GM21619 (cell line): ENCODE results near the gene REEP1.

Experiments used
- ATAC-seq: cut with Tn5 transposase; IDR thresholded peaks from one replicate; pipeline ENCODE4 v1.9.1; 2021; ENCODE audit not compliant: unreplicated experiment

Gene REEP1

DNA sequence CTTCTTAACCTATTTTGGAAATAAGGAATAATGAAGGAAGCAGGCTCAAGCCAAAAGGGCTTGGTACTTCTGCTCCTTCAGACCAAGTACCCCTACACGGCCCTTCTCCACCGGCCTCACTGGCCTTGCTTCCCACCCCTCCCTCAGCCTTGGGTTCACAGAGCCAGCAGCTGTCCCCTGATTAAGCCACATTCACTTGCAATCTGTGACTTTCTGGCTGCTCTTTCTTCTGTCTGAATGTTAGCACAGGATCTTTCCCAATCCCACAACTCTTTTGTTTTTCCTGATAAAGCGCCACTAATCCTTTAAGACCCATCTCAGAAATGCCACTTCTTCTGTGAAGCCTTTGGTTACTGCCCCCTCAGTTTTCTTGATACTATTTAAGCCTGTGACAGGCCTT lies 52.4 kb downstream of the REEP1 start:
- ATAC-seq: no peak

DNA sequence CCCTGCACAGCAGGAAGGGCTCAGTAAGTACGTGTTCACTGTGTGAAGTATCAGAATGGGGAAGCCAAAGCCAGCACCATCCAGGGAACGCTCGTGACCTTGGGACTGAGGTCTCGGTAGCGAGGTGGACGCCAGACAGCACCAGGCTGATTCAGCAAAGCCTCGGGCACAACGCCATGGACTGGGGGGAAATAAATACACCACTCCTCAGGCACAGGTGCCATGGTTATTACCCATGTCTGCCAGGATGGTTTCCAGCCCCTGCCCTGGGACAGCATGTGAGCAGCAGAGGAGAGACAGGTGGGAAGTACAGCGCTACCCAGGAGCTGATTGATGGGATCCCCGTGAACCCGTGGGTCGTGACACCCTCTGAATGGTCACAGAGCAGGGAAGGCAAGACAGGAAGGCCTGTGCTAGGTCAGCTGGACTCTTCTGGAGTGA lies 53.0 kb downstream of the REEP1 start:
- ATAC-seq: no peak

DNA sequence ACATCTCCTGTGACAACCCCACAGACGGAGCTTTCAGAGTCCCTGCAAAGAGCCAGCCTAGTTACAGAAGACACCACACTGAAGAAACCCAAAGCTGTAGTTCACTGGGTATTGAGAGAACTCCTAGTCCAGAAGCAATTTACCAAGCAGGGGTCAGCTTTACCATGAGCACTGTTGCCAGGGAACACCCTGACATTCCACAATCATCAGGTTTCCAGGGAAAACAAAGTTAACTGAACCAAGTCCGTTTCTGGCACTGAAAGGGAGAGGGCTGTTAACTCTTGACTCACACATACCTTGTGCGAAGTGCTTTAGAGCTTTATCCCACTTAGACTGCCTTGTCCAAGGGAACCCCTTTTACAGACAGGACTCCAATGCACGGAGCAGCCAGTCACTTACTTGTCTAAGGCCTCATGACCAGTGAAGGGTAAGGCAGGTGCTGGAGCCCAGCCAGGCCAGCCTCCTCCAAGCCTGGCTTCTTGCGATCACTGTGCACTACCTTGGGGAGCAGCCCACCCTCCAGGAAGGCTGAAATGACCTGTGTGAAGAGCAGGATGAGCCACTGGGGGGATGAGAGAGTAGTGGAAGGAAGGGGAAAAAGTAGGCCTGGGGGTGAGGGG lies 53.9 kb downstream of the REEP1 start:
- no peak for ATAC-seq

DNA sequence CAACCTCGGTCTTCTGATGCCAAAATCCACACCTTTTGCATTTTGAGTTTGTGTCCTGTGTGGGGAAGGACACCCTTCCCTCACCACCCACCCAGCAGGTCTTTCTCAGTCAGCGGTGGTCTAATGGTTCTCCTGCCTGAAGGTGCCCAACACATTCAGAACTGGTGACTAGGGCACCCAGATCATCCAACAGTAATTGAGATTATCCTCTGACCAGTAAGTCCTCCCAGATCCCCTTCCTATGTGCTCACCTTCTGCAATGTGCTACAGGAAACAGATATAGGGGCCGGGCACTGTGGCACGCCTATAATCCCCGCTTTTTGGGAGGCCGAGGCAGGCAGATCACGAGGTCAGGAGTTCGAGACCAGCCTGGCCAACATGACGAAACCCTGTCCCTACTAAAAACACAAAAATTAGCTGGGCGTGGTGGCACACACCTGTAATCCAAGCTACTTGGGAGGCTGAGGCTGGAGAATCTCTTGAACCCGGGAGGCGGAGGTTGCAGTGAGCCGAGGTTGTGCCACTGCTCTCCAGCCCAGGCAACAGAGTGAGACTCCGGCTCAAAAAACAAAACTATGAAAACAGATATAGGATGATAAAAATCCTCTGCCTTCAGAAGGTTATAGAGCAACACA lies 56.2 kb downstream of the REEP1 start:
- ATAC-seq: no peak

DNA sequence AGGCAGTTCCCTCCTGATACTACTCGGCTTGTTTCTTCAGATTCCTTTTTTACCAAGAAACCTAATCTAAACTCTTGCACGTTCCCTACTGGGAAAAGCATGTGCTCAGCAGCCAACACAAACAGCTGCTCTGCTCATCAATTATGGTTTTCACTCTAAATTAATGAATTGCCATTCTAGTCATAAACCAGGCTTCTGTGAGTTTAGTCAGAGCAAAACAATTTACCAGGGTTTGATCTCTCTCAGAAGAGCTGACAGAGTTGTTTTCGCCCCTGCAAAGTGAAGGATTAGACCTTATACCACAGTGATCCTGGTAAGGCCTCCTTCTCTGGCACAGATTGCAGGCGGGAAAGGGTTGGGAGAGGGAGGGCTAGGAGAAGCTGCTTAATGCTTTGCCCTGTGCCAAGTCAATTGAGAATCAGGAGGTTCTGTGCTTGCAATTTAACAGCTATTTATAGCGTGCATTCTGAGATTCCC lies 57.2 kb downstream of the REEP1 start:
- ATAC-seq: no peak

DNA sequence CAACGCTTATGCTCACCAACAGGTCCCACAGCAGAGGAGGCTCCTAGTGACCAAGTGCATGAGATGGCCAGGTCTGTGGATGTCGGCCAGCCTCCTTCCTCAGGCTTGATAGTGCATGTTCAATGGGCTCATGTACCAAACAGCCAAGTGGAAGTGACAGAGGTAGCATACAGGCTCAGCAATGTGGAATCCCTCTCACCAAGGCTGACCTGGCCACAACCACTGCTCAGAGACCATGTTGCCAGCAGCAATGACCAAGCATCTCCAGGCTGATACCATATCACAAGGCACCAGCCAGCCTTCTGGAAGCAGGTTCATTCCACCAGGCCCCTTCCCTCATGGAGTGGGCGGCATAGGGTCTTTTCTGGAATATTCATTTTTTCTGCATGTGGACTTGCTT lies 61.5 kb downstream of the REEP1 start:
- no peak for ATAC-seq

DNA sequence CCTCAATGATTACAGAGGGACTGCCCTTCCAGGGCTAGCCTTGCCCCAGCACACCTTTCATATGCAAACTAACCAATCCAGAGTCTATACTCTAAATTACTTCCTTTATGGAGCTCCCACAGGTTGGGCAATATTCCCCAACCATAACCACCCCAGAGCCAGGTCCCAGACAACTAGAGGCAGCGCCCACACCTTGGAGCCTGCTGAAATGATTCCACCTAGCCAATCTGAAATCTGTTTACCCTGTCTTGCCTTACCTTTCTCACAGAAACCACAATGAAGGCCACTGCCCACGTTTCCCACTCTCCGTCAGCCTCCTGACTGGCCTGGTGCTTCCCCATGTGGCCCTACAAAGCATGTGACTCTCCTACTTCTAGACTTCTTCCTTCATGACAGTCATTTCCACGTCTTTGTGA lies 62.0 kb downstream of the REEP1 start:
- ATAC-seq: no peak

DNA sequence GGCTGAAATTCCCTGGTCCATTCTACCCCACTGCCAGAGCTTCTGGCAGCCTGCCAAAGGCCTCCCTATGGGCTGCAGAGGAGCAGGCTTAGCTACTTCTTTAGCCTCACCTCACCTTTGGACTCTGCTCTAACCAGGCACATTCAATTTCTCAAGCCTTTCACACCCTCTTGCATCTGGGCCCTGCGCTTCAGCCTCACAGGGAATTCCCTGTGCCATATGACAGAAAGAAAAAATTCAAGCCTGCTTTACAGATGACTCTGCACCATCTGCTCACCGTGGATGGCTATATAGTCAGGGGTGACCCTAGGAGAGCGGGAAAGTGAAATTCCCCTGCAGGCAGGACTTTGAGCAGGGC lies 62.5 kb downstream of the REEP1 start:
- peak; percentile 74 for ATAC-seq

DNA sequence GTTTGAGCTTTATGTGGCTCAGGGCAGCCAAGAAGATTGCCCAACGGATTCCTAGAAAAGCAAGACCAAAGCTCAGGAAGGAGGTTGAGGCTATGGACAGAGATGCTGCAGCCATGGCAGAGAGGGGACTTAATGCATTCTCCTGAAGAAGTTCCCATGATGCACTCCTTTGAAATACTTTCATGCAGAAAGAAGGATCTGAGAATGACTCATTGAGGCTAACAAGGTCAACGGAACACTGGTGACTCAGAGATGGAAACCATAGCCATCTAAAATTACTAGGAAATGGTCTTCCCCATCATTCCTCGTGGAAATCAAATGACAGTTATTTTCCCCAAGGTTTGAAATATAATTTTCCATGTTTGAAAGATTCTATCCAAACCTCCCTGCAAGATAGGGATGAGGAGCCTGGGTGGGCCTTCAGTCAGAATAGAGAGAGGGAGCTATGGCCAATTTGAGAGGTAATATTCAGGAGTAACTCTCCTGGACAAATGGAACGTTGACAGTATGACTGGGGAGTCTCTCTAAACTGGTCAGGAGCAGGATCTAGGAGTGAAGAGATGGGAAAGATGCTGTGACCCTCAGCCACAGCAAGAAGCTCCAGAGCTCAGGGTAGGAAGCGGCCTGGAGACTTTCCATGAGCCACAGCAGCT lies 63.0 kb downstream of the REEP1 start:
- ATAC-seq: peak; percentile 50

DNA sequence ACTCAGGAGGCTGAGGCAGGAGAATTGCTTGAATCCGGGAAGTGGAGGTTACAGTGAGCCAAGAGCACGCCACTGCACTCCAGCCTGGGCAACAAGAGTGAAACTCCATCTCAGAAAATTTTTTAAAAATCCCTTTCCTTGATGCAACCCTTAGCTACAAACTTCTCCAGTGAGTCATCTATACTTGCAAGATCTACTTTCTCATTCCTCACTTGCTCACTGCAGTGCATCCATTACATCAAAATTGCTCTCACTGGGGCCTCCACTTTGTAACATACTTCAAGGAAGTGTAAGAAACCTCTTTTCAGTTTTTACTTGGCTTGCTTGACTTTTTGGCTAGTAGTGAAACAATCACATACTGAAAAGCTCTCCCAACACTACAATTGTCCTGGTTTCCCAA lies 65.3 kb downstream of the REEP1 start:
- no peak for ATAC-seq

DNA sequence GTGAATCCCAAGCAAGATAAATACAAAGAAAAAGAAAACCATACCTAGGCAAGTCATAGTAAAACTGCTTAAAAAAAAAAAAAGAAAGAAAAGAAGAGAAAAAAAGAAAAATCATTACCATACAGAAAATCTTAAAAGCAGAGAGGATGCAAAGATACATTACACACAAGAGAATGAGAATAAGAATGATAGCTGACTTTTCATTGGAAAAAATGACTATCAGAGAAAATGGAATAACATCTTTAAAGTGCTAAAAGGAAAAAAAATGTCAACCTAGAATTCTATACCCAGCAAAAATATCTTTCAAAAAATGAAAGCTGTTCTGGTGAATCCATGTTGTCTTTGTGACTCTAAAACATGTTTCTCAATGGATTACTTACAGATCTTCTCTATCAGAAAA lies 66.2 kb downstream of the REEP1 start:
- ATAC-seq: no peak

DNA sequence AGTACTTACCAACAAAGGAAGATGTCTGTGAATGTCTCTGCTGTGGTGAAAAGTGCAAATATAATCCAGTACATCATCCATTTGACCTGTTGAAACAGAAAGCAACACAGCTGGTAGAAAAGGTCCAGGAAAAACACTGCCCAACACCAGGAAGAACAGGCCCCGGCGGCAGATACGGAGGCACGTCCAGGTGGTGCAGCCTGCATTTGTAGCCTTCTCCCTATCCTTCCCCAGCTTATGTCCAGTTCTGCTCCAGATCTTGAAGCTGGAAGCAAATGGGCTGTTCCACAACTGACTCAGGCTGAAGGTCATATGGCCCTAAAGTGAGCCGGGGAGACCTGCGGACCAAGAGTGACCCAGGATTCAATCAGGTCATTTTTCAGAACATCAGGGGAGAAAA lies 73.5 kb downstream of the REEP1 start:
- ATAC-seq: no peak

DNA sequence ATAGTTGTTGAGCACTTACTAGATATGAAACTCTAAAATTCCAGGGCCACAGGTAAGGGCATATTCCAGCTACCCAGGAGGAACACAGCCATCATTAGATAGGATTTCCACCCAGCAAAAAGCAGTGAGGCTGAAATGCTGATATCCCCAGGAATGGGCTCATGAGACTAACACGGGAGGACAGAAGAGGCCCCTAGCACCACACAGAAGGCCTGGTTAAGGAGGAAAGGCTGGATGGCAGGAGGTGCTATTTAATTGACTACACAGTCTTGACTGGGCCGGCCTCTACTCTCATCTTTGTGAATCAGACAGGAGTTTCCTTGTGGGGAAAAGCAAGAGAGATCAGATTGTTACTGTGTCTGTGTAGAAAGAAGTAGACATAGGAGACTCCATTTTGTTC lies 76.4 kb downstream of the REEP1 start:
- no peak for ATAC-seq

DNA sequence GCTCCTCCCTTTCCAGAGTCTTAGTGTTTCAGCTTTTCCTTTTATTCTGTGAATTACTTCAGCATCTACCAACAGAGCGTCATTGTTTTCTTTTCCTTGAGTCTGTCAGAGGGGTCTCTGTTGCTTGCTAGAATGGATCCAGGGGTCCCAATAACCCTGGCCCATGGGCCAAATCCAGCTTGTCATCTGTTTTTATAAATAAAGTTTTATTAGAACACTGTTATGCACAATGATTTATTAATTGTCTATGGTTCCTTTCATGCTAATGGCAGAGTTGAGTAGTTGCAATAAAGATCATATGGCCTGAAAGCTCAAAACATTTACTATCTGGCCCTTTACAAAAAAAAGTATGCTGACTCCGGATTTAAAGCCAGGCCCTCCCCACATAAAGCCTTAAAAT lies 79.3 kb downstream of the REEP1 start:
- ATAC-seq: no peak

DNA sequence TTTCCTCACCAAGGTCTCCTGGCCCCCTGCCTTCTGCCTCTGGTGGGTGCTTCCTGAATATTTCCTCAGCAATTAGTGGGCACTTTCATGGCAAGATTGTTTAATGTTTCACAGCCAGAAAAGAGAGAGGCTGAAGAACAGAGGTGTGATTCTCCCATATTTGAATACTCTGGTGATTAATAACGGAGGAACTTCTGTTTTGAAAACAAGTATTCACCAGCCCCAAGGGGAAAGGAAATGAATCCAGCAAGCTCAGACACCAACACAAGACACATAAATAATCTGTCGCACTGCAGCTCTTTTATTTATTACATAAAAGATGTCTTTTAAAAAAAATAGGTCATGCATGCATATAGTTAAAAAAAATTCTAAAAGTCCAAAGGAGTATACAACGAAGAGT lies 80.4 kb downstream of the REEP1 start:
- no peak for ATAC-seq

DNA sequence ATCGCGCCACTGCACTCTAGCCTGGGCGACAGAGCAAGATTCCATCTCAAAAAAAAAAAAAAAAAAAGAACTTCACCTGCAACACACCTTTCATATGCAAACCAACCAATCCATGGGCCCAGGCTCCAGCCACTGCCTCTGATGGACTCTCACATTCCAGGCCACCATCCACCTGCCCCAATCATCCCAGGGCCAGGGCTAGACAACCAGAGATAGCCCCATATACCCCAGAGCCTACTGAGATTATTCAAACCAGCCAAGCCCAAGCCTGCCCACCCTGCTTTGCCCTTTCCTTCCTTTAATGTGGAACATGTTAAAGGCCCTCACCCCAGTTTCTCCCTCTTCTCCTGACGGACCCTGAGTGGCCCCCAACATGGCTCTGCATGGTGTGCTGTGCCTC lies 81.1 kb downstream of the REEP1 start:
- no peak for ATAC-seq

DNA sequence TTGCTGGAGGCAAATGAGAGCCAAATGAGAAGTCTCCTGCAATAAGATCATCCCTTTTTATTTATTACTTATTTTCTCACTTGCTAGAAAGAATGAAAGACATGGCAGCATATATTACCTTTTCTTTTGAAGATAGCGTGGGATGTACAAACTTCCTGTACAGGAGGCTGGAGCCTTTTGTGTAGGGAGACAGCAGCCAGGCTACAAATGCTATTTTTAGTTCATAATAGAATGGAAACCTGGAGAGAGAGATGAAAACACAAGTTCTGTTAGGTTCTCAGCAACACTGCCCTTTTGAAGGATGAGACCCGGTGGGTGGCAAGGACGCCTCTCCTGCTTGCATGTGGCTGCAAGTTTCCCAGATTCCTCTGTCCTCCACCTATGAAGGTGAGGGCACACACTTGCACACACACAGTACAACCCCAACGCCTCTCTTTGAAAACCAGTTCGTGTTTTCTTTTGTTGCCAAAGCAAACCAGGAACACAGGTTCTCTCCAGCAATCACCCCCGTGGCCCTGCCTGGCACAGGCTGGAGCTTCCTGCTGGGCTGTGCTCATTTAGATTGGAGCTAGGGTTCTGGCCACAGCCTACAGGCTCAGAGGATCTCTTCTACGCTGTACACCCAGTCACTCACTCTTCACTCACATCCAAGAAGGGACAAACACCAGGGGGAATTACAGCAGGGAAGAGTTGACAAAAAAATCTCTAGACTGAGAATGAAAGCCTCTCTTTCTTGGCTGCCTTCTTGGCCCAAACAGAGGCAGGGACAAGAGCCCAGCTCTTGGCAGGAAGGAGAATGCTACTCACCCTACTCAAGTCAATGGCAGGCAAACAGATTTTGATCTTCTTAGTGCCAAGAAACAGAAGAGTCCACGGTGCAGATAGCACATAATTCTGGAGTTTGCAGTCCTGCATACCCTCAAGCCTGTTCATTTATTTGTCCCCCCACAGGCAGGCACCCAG lies 82.6 kb downstream of the REEP1 start:
- no peak for ATAC-seq

DNA sequence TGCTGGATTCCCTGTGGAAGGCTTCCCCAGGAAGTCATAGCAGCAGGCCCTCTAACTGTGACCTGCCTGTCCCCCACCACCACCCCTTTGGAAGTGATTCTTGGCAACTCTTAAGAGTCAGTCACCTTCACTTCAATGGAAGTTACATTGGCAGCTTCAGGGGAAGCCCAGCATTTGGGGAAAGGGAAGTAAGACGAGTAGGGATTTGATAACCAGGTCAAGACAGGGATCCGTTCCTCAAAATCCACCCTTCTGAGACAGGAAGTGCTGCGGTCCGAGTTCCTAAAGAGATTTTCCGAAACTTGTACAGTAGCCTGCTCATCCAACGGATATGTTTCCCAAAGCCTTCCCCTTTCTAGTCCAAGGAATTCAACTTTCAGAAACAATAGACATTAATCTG lies 84.0 kb downstream of the REEP1 start:
- ATAC-seq: no peak

DNA sequence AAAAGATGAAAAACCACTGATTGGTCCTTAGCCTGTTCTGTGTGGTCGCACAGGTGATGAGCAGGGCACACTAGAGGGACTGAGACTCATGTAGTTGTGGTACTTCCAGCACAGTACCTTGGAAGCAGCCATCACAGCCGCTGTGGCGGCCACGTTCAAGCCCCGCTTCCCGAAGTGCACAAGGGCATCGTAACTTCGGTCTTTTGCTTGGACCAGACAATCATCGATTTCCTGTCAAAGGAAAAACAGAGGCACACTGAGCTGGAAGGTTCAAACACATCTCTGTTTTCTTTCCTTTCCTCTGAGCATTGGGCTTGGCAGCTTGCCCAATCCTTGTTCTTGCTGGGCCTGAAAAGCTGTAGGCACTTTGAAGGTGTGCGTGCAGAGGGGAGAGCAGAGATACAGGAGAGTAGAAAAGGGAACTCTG lies 85.6 kb downstream of the REEP1 start:
- no peak for ATAC-seq

DNA sequence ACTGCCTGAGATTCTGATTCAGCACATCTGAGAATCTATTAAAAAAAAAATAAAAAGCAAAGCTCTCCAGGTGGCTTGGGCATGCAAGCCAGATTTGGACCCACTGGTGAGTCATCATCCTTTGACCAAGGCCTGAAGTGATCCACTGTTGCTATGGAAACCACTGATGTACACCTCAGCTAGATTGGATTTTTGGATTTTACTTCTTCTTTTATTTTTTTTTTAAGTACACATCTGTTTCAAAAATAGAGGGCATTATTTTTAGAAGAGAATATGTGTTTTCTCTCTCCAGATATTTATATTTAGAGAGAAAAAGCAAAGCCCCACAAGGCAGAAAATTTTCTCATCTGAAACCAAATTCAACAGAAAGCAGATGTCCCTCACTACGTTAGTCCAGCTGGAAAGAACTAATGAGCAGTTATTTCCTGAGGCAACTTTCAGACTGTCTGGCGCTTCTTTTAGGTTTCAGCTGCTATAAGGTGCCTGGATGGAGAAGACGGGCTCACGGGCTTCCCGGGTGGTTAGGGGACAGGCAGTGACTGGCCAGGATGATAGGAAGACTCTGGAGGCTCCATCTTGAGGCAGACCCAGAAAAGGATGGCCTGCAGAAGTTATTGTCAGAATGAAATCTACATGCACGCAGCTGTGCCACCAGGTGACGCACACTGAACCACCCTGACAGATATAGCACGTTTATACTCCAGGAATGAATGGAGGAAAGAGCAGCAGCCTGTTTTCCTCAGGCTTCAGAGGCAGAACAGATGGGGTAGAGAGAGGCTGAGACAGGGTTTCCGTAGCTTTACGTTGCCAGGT lies 87.6 kb downstream of the REEP1 start:
- peak; percentile 74 for ATAC-seq

DNA sequence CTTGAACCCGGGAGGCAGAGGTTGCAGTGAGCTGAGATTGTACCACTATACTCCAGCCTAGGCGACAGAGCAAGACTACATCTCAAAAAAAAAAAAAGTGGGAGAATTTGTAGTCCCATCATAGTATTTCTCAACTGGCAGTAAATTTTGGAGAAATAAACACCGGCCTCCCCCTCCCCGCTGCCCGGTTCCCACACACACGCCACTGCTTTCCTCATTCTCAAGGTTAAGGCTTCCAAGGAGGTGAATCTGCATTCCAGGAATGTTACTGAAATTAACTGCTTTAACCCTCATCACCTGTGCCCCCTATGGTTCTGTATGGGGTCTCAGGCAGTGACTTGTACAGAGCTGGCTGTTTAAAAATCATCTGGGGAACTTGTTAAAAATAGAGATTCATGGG lies 88.2 kb downstream of the REEP1 start:
- ATAC-seq: no peak
